Body of pancreas (tissue), 4 donors: ENCODE results near the gene DLX5.

Experiments
- CTCF ChIP-seq, 7 experiments: fragments of 450-650 bp in 4 of 7; fragments of 200-600 bp in 3 of 7; sonication (generic) in 3 of 7; IDR thresholded peaks; one replicate each; pipeline ENCODE4 v1.5.1; 2016 to 2019; ENCODE audit warnings: antibody characterized with exemption in 7 of 7
- POLR2A ChIP-seq, 3 donors: fragments of 450-650 bp; IDR thresholded peaks; one replicate each; pipeline ENCODE4 v1.6.1; 2016; ENCODE audit warnings: antibody characterized with exemption in 3 of 3, mild to moderate bottlenecking in 2 of 3

- TF ChIP-seq CTCF (IDR thresholded peaks at IDR 0.05) (no peak), POLR2A (IDR thresholded peaks at IDR 0.05) (no peak)
Observed at GRCh38 chr7:97002555-97003261, 21.9 kb downstream of the DLX5 start.
